Measurements from ENCODE around the gene DUOX2.
"Not testable (repeated sequence)": the region's sequence is repeated elsewhere in the genome, so short reads cannot be mapped to it uniquely, and the experiment has no call there.

DUOX2 gene

GRCh38 chr15:45077391-45077790 is 36.6 kb downstream of the DUOX2 start:
- DNase-seq (ENCODE audit: low read depth in 1 of 2, low spot score in 1 of 2) = not testable (repeated sequence)

- not testable (repeated sequence) for DNase-seq (ENCODE audit: low read depth in 1 of 2, low spot score in 1 of 2)
Observed at GRCh38 chr15:45075440-45076320, 38.3 kb downstream of the DUOX2 start.

DNA sequence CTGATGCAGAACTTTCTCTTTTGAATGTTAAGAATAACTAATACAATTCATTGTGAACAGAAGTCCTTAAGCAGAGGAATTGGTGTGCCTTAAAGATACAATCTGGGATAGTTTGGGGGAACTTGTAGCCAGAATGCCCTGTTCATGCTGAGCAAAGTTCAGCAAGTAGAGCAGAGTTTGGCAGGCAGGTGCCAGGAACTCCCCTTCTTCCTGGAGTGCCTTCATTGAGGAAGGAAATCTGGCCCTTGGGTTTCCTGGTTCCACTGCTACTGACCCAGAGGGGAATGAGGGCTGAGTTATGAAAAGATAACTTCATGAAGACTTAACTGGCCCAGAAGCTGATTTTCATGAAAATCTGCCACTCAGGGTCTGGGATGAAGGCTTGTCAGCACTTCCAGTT is 40.4 kb downstream of the DUOX2 start:
- DNase-seq (ENCODE audit: low read depth in 1 of 2, low spot score in 1 of 2) = not testable (repeated sequence)

DNA sequence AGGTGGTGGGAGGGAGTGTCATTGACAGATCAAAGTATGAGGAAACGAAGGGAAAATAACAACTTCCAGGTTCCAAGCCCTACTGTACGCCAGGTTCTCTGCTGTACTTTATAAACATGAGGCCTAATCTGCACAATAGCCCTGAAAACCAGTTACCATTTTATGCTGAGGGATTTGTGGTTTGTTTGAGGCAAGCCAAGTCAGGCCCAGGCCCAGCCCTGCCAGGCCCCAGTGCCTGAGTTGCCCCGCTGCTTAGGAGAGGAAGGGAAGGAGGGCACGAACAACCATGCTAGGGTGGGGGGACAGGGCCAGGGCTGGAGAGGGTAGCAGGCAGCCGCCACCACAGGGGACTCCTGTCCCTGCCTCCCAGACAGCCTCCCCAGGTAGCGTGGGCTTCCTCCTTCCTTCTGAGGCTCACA is 44.0 kb downstream of the DUOX2 start:
- DNase-seq (ENCODE audit: low read depth in 1 of 2, low spot score in 1 of 2) = not testable (repeated sequence)

DNA sequence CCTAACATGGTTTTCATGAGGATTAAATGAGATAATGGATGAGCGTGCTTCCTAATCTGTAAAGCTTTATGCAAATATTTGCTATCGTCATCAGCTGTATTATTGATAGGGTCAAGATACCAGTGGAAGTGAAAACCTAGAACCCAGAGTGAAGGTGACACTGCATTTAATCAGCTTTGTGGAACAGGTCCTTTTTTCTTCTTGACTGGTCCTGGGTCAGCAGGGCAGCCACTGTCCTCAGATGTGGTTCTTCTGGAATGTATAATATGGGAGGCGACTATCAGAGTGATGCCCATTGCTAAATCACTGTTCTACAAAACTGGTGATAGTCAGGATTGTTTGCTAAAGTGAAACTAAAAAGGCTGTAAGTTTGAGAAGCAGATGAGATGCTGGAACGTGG is 49.6 kb downstream of the DUOX2 start:
- DNase-seq (ENCODE audit: low read depth in 1 of 2, low spot score in 1 of 2) = no peak

- not testable (repeated sequence) for DNase-seq (ENCODE audit: low read depth in 1 of 2, low spot score in 1 of 2)
Observed at GRCh38 chr15:45062301-45062700, 51.7 kb downstream of the DUOX2 start.

GRCh38 chr15:45058690-45059675 is 55.0 kb downstream of the DUOX2 start:
- DNase-seq (ENCODE audit: low read depth in 1 of 2, low spot score in 1 of 2) = not testable (repeated sequence)

- not testable (repeated sequence) for DNase-seq (ENCODE audit: low read depth in 1 of 2, low spot score in 1 of 2)
Observed at GRCh38 chr15:45052676-45053075, 61.3 kb downstream of the DUOX2 start.

DNA sequence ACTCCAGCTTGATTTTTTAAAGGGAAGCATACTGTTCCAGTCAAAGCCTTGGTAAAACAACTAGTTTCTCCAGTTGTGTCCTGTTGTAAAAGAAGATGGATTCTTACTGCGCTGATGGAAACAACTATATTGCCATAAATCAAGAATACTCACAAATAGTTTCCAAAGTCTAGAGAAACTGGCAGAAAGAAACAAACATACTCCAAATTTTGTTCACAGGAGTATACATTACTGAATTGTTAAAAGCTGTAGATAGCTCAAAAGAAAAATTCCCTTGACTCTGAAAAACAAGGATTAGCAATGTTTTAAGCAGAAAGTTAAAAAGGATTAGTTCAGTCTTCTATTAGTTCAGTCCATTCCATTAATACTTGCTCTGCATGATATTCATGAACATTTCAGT is 63.4 kb downstream of the DUOX2 start:
- DNase-seq (ENCODE audit: low read depth in 1 of 2, low spot score in 1 of 2) = no peak

DNA sequence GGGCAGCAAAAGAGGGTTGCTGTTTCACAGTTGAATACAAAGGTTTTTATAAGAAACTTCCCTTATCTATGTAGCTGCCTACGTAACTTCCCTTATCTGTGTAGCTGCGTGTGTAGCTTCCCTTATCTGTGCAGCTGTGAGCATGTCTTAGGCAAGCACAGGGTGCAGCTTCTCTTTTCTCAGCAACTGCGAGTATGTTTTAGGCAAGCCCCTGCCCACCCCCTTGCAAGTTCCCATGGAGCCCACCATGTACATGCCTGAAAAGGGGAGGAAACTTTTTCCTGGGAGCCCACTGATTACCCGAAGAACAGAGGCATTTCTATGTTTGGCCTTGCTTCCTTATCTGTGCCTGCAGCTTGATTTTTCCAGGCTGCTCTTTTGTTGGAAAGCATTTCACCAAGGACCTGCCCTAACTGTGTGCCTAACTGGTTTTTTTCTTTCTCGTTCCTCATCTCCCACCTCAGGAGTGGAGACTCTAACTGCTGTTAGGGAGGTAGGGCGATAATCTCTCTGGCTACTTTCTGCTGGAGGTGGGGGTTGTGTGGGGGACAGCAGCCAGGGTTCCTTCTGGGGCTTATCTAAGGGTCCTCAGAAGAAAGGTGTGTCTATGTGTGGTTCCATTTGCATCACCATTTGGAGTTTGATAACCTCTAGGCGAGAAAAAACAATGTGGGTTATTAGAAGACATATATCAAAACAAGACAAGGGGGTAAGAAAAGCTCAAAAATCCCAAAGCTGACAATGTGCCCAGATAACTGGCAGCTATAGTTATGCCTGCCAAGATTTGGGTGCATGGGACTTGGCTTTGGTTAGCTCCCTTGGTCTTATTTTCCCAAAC is 65.0 kb downstream of the DUOX2 start:
- no peak for DNase-seq (ENCODE audit: low read depth in 1 of 2, low spot score in 1 of 2)

- not testable (repeated sequence) for DNase-seq (ENCODE audit: low read depth in 1 of 2, low spot score in 1 of 2)
Observed at GRCh38 chr15:45048449-45048793, 65.6 kb downstream of the DUOX2 start.

- not testable (repeated sequence) for DNase-seq (ENCODE audit: low read depth in 1 of 2, low spot score in 1 of 2)
Observed at GRCh38 chr15:45044270-45044669, 69.7 kb downstream of the DUOX2 start.

GRCh38 chr15:45042859-45043258 is 71.1 kb downstream of the DUOX2 start:
- not testable (repeated sequence) for DNase-seq (ENCODE audit: low read depth in 1 of 2, low spot score in 1 of 2)
